Measurements from ENCODE around the gene PRDM1. TPM values are rescaled to one million over a fixed set of nuclear protein-coding genes. Genes with fewer than 3 reads are reported as not detected.

Gene PRDM1
- total RNA-seq, 1 donor from 2014 or later: 19.6 TPM

- Mint-ChIP-seq H3K9me3 (ENCODE audit: unreplicated experiment) (no peaks in the 10 kb centered on the region), H3K4me1 (ENCODE audit: unreplicated experiment) (peaks cover 32% of the 10 kb centered on the region), H3K4me3 (ENCODE audit: unreplicated experiment) (no peak overlapping the region), H3K27ac (ENCODE audit: unreplicated experiment) (no peak overlapping the region), H3K27me3 (ENCODE audit: unreplicated experiment) (peaks cover 3% of the 10 kb centered on the region), H3K36me3 (ENCODE audit: low read depth, unreplicated experiment) (no peaks in the 10 kb centered on the region)
- no peak for DNase-seq (ENCODE audit: low spot score)
- no peak for TF ChIP-seq CTCF (IDR thresholded peaks at IDR 0.05; ENCODE audit: unreplicated experiment)
Observed at GRCh38 chr6:106116125-106116832, 30.1 kb downstream of the PRDM1 start.

GRCh38 chr6:106117579-106117978, 31.4 kb downstream of the PRDM1 start:
- Mint-ChIP-seq H3K9me3 (ENCODE audit: unreplicated experiment) (no peaks in the 10 kb centered on the region), H3K27me3 (ENCODE audit: unreplicated experiment) (peaks cover 3% of the 10 kb centered on the region), H3K4me1 (ENCODE audit: unreplicated experiment) (peaks cover 24% of the 10 kb centered on the region), H3K36me3 (ENCODE audit: low read depth, unreplicated experiment) (no peaks in the 10 kb centered on the region), H3K4me3 (ENCODE audit: unreplicated experiment) (no peak overlapping the region), H3K27ac (ENCODE audit: unreplicated experiment) (no peak overlapping the region)
- DNase-seq (ENCODE audit: low spot score): no peak
- TF ChIP-seq CTCF (IDR thresholded peaks at IDR 0.05; ENCODE audit: unreplicated experiment): no peak

- no peak for DNase-seq (ENCODE audit: low spot score)
- TF ChIP-seq CTCF (IDR thresholded peaks at IDR 0.05; ENCODE audit: unreplicated experiment): no peak
- H3K9me3 Mint-ChIP-seq (ENCODE audit: unreplicated experiment): no peaks in the 10 kb centered on the region
- no peak overlapping the region for H3K27ac Mint-ChIP-seq (ENCODE audit: unreplicated experiment)
- peaks cover 17% of the 10 kb centered on the region for H3K4me1 Mint-ChIP-seq (ENCODE audit: unreplicated experiment)
- peaks cover 3% of the 10 kb centered on the region for H3K27me3 Mint-ChIP-seq (ENCODE audit: unreplicated experiment)
- H3K4me3 Mint-ChIP-seq (ENCODE audit: unreplicated experiment): no peak overlapping the region
- no peaks in the 10 kb centered on the region for H3K36me3 Mint-ChIP-seq (ENCODE audit: low read depth, unreplicated experiment)
Observed at GRCh38 chr6:106118835-106119431, 32.8 kb downstream of the PRDM1 start.

- H3K27me3 Mint-ChIP-seq (ENCODE audit: unreplicated experiment): no peaks in the 10 kb centered on the region
- DNase-seq (ENCODE audit: low spot score): no peak
- TF ChIP-seq CTCF (IDR thresholded peaks at IDR 0.05; ENCODE audit: unreplicated experiment): no peak
- H3K36me3 Mint-ChIP-seq (ENCODE audit: low read depth, unreplicated experiment): no peaks in the 10 kb centered on the region
- H3K4me1 Mint-ChIP-seq (ENCODE audit: unreplicated experiment): peaks cover 11% of the 10 kb centered on the region
- H3K9me3 Mint-ChIP-seq (ENCODE audit: unreplicated experiment): no peaks in the 10 kb centered on the region
- H3K4me3 Mint-ChIP-seq (ENCODE audit: unreplicated experiment): no peak overlapping the region
- H3K27ac Mint-ChIP-seq (ENCODE audit: unreplicated experiment): no peak overlapping the region
Observed at GRCh38 chr6:106119546-106119945, 33.4 kb downstream of the PRDM1 start.

GRCh38 chr6:106120006-106120405, 33.9 kb downstream of the PRDM1 start:
- no peak for TF ChIP-seq CTCF (IDR thresholded peaks at IDR 0.05; ENCODE audit: unreplicated experiment)

More at GRCh38 chr6:106120006-106120405, 33.9 kb downstream of the PRDM1 start:
- H3K27me3 Mint-ChIP-seq (ENCODE audit: unreplicated experiment): no peaks in the 10 kb centered on the region
- H3K27ac Mint-ChIP-seq (ENCODE audit: unreplicated experiment): no peak overlapping the region
- no peaks in the 10 kb centered on the region for H3K9me3 Mint-ChIP-seq (ENCODE audit: unreplicated experiment)
- peaks cover 9% of the 10 kb centered on the region for H3K4me1 Mint-ChIP-seq (ENCODE audit: unreplicated experiment)
- no peaks in the 10 kb centered on the region for H3K36me3 Mint-ChIP-seq (ENCODE audit: low read depth, unreplicated experiment)
- DNase-seq (ENCODE audit: low spot score): no peak
- no peak overlapping the region for H3K4me3 Mint-ChIP-seq (ENCODE audit: unreplicated experiment)
